HG02981 (cell line): ENCODE measurements around the gene LGALS8.
"Not testable (repeated sequence)": the region's sequence is repeated elsewhere in the genome, so short reads cannot be mapped to it uniquely, and the experiment has no call there.

Experiments used
- ATAC-seq: cut with Tn5 transposase; IDR thresholded peaks from one replicate; pipeline ENCODE4 v1.9.1; 2021; ENCODE audit warnings: mild to moderate bottlenecking, moderate library complexity; ENCODE audit not compliant: unreplicated experiment

LGALS8 gene

GRCh38 chr1:236580404-236580803, 56.6 kb downstream of the LGALS8 start:
- ATAC-seq: not testable (repeated sequence)

GRCh38 chr1:236581528-236581927, 57.7 kb downstream of the LGALS8 start:
- no peak for ATAC-seq

GRCh38 chr1:236589531-236589930, 65.7 kb downstream of the LGALS8 start:
- no peak for ATAC-seq

- ATAC-seq: no peak
Observed at GRCh38 chr1:236590553-236591150, 66.9 kb downstream of the LGALS8 start.

GRCh38 chr1:236602171-236602570, 78.4 kb downstream of the LGALS8 start:
- ATAC-seq: no peak
